Skeletal muscle satellite cell (primary cell): ENCODE data around the gene VGLL4. TPM values are rescaled to one million over a fixed set of nuclear protein-coding genes. Genes with fewer than 3 reads are reported as not detected.
"Not testable (repeated sequence)": the region's sequence is repeated elsewhere in the genome, so short reads cannot be mapped to it uniquely, and the experiment has no call there.

Experiments
- H3K27me3 ChIP-seq: 2 replicates; pipeline ENCODE4 v1.7.0; 2013; ENCODE audit warnings: low read length; ENCODE audit not compliant: control insufficient read depth, insufficient read depth
- H3K36me3 ChIP-seq: 2 replicates; pipeline ENCODE4 v1.7.0; 2013; ENCODE audit warnings: mild to moderate bottlenecking, control low read depth, low read length; ENCODE audit not compliant: insufficient read depth
- H3K4me1 ChIP-seq: 2 replicates; pipeline ENCODE4 v1.7.0; 2013; ENCODE audit warnings: low read length; ENCODE audit not compliant: control insufficient read depth, insufficient read depth
- H3K4me2 ChIP-seq: 2 replicates; pipeline ENCODE4 v1.7.0; 2013; ENCODE audit warnings: mild to moderate bottlenecking, low read length
- H3K4me3 ChIP-seq: 2 replicates; pipeline ENCODE4 v1.7.0; 2013; ENCODE audit warnings: low read length
- H3K9ac ChIP-seq: 2 replicates; pipeline ENCODE4 v1.7.0; 2013; ENCODE audit warnings: mild to moderate bottlenecking, low read depth, low read length, moderate library complexity
- H3K9me3 ChIP-seq: replicated peaks from 2 replicates; pipeline ENCODE4 v1.7.0; 2013; ENCODE audit warnings: mild to moderate bottlenecking, control low read depth, low read length
- small RNA-seq: library from RNA; depleted of rRNA; stranded (forward); fragments of <200 nt; gene quantifications from one replicate; pipeline ENCODE3, GENCODE V24; 2012

The VGLL4 gene

GRCh38 chr3:11513125-11513816 lies 130.4 kb downstream of the VGLL4 start:
- not testable (repeated sequence) for H3K9me3 ChIP-seq, H3K27me3 ChIP-seq, H3K9ac ChIP-seq, H3K4me3 ChIP-seq, H3K36me3 ChIP-seq, H3K4me2 ChIP-seq
- H3K4me1 ChIP-seq, result peaks cover 40% of the 10 kb centered on the region

DNA sequence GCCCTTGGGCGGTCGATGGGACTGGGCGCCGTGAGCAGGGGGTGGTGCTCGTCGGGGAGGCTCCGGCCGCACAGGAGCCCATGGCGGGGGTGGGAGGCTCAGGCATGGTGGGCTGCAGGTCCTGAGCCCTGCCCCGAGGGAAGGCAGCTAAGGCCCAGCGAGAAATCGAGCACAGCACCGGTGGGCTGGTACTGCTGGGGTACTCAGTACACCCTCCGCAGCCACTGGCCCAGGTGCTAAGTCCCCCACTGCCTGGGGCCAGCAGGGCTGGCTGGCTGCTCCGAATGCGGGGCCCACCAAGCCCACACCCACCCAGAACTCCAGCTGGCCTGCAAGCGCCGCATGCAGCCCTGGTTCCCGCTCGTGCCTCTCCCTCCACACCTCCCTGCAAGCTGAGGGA lies 132.1 kb downstream of the VGLL4 start:
- peaks cover 48% of the 10 kb centered on the region for H3K4me1 ChIP-seq
- H3K27me3 ChIP-seq, H3K9me3 ChIP-seq, H3K4me3 ChIP-seq, H3K9ac ChIP-seq, H3K36me3 ChIP-seq, H3K4me2 ChIP-seq: not testable (repeated sequence)

DNA sequence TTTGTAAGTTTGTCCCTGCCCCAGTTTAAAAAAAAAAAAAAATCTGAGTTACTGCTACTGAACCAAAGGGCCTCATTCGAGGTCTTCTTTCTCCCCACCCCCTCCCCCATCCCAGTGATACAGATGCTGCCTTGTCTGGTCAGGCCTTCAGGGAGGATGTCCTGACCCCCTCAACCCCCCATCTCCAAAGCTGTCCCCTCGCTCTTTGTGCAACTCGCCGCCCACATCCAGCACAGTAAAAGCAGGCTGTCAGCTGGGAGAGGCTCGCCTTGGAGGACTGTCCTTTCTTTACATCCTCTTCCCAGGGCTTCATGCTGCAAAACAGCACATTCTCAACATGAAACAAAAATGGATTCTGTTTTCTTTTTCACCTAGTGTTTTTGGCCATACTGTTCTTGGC lies 133.4 kb downstream of the VGLL4 start:
- Histone ChIP-seq H3K4me1 (peaks cover 48% of the 10 kb centered on the region), H3K9ac (no peak overlapping the region), H3K9me3 (no peaks in the 10 kb centered on the region), H3K36me3 (no peaks in the 10 kb centered on the region), H3K27me3 (no peaks in the 10 kb centered on the region), H3K4me2 (no peak overlapping the region), H3K4me3 (no peak overlapping the region)

- H3K36me3 ChIP-seq, result no peaks in the 10 kb centered on the region
- peak overlapping the region; percentile 13 for H3K4me3 ChIP-seq
- peak overlapping the region; percentile 52 for H3K4me2 ChIP-seq
- no peaks in the 10 kb centered on the region for H3K27me3 ChIP-seq
- peak overlapping the region; percentile 0 for H3K9ac ChIP-seq
- no peaks in the 10 kb centered on the region for H3K9me3 ChIP-seq
- H3K4me1 ChIP-seq, result peaks cover 47% of the 10 kb centered on the region
Measured at GRCh38 chr3:11510001-11510340, 133.7 kb downstream of the VGLL4 start.

DNA sequence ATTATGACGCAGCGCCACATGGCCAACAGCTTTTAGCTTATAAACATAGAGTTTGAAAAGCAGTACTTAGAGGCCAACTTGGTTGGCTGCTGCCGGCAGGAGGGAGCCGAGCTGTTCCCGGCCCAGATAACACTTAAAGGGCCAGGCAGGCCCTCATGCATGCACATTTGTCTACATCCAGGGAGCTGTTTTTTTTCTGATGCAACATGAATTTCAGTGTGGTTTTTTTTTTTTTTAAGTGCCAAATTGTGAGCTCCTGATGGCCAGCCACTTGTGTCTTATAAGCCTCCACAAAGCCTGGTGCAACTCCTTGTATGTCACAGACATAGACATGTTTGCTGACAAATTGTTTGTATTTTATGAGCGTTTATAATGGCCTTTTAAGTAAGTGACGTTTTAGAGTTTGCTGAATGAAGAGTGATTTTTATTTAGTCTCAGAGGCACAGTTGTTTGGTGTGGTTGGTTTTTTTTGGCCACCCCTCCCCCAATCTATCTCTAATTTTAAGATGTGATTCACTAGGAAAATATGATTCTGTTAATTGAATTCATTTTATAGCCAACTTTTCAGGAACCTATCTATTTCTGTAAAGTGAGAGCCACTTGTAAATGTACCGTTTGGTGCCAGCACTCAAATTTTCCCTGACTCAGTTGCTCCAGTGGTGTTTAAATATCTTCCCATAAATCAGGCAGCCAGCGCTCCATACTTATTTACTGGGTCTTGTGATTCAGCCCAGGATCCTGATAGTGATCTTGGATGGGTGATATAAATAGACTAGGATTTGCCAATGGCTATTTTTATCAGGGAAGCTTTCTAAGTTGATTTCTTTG lies 134.3 kb downstream of the VGLL4 start:
- Histone ChIP-seq H3K9ac (peak overlapping the region; percentile 0), H3K27me3 (no peaks in the 10 kb centered on the region), H3K9me3 (no peaks in the 10 kb centered on the region), H3K36me3 (no peaks in the 10 kb centered on the region), H3K4me1 (peaks cover 41% of the 10 kb centered on the region), H3K4me3 (peak overlapping the region; percentile 13), H3K4me2 (peak overlapping the region; percentile 52)

DNA sequence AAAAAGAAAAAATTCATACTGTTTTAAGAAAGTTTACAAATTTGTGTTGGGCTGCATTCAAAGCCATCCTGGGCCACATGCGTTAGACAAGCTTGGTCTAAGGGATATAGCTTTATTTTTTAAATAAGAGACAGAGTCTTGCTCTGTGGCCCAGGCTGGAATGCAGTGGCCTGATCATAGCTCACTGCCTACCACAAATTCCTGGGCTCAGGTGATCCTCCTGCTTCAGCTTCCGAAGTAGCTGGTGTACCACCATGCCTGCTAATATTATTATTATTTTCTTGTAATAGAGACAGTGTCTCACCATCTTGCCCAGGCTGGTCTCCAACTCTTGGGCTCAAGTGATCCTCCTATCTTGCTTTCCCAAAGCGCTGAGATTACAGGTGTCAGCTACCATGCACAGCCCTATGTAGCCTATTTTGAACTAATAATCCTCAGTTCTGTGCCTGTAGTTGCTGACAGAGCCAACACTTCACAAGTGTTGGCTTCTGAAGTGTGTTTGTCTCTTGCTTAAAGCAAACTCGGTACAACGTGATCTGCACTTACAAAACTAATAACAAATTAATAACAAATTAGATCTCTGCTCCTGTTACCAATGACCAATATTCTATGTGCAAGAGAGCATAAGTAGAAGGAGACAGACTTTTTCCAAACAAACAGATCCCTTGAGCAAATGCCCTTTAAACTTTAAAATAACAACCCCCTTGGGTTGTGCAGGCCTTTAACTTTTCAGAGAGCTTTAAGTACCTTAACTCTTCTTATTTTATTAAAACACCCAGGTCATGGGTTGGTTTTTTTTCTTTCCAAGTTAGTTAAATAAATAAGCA lies 135.2 kb downstream of the VGLL4 start:
- H3K4me1 ChIP-seq, result peaks cover 33% of the 10 kb centered on the region
- peak overlapping the region; percentile 52 for H3K4me2 ChIP-seq
- H3K36me3 ChIP-seq, result no peaks in the 10 kb centered on the region
- no peaks in the 10 kb centered on the region for H3K27me3 ChIP-seq
- H3K4me3 ChIP-seq, result no peak overlapping the region
- no peak overlapping the region for H3K9ac ChIP-seq
- H3K9me3 ChIP-seq, result no peaks in the 10 kb centered on the region

- Histone ChIP-seq H3K4me2 (no peak overlapping the region), H3K4me3 (no peak overlapping the region), H3K9ac (no peak overlapping the region), H3K36me3 (no peaks in the 10 kb centered on the region), H3K9me3 (no peaks in the 10 kb centered on the region), H3K4me1 (peaks cover 32% of the 10 kb centered on the region), H3K27me3 (no peaks in the 10 kb centered on the region)
Measured at GRCh38 chr3:11507719-11508118, 136.0 kb downstream of the VGLL4 start.

Small RNA genes lying within 50 kb of the gene (small RNA-seq; reads per million reads assigned to genes)
- gene AC022001.1, result not detected
